NCI-H1105 treated with DMSO at 0.1 percent for 48 hours (cell line): ENCODE data around the gene CACNA2D4.

Experiments used
- DNase-seq: peaks from one replicate; lab custom pipeline; 2025; lab: John Stamatoyannopoulos, UW

Gene CACNA2D4

GRCh38 chr12:1885599-1886245, 32.7 kb downstream of the CACNA2D4 start:
- no peak for DNase-seq

DNA sequence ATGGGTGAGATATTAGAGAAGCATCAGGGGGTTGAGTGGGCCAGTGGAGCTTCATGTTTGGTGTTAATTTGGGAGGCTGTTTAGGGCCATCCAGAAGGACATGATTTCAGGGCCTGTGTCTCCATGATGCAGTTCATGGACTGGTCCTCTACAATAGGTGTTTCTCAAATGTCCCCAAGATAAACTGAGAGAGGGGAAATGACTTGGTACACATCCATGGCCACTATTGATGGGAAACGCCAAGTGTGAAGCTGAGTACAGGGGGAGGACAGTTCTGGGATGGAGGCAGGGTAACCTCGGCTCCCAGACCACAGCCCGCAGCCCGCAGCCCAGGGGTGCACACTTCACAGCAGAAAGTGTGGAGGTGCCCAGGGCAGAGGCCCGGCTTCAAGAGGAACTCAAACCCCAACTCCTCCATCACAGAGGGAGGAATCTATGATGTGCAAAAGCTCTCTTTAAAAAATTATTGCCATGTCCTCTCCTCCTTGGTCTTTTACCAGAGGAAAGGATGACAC, 33.3 kb downstream of the CACNA2D4 start:
- DNase-seq = no peak

- DNase-seq = no peak
Observed at GRCh38 chr12:1884651-1885050, 33.8 kb downstream of the CACNA2D4 start.

GRCh38 chr12:1883513-1883912, 34.9 kb downstream of the CACNA2D4 start:
- DNase-seq = no peak

DNA sequence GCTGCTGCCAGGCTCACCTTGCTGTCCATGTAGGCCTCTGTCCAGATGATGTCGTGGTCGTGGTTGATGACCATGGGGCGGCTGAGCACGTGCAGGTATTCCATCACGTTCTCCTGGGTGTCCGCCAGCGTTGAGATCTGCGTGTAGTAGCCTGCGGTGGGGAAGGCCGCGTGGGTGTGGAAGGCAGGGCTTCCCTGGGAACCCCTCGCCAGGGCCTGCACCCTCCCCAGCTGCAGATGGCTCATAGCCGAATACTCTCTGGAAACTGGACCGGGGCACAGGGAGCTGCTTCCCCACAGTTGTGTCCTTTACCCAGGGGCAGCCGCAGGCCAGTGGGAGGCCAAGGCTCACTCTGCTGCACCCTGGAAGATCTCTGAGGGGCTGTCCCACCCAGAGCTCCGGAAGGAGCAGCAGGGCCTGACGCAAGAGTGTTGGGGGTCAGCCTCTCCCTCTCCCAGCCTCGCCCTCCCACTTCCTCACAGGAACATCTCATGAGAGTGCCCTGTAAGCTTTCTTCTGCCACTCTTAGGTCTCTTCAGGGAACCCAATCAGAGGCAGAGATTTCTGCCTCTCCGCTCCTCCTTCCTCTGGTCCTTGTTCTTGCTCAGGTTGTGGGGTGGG, 35.5 kb downstream of the CACNA2D4 start:
- DNase-seq = no peak

DNA sequence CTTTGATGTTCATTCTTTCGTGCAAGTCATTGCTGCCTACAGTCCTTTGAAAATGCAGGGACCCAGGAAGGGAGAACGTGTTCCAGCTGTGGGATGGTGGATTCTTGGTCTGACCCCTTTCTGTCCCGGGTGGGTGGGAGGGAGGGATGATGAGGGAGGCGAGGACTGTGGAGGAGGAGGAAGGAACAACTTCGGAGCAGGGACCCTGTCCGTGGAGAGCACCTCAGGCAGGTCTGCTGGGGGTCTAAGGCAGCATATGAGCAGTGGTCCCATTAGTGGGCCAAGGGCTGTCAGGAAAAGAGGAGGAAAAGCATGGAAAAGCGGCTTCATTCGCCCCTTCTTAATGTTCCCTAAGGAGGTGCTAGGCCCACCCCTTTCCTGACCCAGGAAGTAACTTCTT, 36.0 kb downstream of the CACNA2D4 start:
- DNase-seq = no peak

- no peak for DNase-seq
Observed at GRCh38 chr12:1881936-1882335, 36.5 kb downstream of the CACNA2D4 start.

- no peak for DNase-seq
Observed at GRCh38 chr12:1881301-1881700, 37.2 kb downstream of the CACNA2D4 start.

- DNase-seq = no peak
Observed at GRCh38 chr12:1880876-1881275, 37.6 kb downstream of the CACNA2D4 start.

DNA sequence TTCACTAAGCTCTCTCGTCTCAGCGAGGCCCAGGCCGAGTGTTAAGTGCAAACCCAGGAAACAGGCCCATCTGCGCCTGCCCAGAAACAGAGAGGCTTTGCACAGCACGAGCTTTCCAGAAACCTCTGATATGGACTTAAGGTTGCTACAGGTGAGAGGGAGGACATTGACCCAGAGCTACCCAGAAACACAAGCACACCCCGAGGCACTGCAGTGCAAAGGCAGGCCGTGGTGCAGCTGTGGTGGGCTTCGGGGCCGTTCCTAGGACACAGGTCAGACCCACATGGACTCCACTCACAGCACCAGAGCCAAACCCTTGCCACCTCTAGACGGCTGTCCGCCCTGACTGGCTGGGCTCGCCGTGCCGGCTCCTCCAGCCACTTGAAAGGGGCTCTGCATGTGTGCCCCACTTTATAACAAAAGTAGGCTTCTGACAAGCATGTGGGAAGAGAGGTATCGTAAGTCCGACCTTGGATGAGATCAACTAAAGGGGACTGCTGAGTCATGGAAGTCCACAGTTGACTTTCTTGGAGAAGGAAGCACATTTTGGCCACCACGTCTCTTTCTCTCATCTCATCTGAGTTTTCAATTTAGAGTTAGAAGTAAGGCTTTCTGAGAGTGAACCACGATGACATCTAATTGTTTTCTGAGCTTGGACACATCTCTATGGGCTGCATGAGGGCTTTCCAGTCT, 38.2 kb downstream of the CACNA2D4 start:
- DNase-seq = no peak

- no peak for DNase-seq
Observed at GRCh38 chr12:1879633-1880032, 38.8 kb downstream of the CACNA2D4 start.

- DNase-seq = no peak
Observed at GRCh38 chr12:1878695-1879094, 39.8 kb downstream of the CACNA2D4 start.

DNA sequence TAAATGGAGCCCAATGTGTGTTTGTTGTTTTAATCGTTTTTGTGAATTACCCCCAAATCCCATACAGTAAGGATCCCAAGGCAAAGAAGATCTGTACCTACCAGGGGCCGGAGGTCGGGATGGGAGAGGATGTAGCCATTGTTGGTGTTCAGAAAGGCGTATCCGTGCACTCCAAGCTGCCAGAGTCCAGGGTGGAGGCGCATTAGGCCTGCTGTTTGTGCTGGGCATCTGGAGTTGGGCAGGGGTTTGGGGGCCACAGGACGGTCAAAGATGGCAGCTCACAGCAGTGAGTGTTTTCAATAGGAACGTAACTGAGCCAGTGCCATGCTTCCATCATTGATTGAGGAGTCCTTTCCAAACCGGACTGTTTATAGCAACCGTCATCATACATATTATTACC, 40.2 kb downstream of the CACNA2D4 start:
- no peak for DNase-seq

DNA sequence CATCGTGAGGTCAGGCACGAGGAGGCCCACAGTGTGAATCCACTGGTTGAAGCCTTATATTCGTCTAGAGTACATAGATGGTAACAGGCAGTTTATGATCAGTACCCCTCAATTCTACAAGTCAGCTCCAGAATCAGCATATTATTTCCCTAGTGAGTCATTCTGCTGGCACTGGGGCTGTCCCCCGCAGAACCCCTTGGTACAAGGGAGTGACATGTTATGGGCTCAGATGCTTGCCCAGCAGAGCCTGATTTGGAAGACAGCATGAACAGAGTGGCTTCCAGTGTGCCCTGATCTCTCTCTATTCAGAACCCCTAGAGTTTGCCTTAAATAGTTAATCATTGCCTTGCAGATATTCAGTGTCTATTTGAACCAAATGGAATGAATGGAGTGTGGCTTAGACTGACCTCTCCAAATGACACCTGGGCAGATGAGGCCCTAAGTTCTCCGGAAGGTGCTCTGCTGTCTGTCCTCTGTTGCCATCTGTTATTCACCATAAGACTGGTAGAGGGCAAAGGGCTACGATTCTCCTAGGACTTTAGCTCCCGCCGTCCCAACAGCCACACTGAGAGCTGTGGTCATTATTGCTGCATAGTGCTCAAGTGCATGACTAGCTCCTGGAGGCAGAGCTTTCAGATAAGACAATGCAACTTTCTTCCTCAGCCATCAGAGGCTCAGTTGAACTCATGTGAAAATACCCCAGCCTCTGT, 41.1 kb downstream of the CACNA2D4 start:
- DNase-seq = no peak

- no peak for DNase-seq
Observed at GRCh38 chr12:1876086-1876485, 42.4 kb downstream of the CACNA2D4 start.

DNA sequence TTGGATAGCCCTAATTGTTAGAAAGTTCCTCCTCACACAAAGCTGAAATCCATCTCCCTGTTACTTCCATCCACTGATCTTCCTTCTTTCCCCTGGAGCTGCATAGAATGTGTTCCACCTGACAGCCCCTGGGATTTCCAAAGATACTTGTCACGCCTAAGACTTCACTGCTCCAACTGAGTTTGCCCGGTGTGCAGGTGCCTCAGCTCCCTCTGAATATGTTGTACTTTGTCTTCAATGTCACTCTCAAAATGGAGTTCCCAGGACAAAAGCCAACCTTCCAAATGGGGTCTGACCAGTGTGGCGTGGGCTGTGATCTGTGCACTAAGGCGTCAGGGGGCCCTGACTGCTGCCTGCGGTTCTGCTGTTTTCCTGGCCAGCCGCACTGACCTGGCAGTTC, 42.8 kb downstream of the CACNA2D4 start:
- no peak for DNase-seq

DNA sequence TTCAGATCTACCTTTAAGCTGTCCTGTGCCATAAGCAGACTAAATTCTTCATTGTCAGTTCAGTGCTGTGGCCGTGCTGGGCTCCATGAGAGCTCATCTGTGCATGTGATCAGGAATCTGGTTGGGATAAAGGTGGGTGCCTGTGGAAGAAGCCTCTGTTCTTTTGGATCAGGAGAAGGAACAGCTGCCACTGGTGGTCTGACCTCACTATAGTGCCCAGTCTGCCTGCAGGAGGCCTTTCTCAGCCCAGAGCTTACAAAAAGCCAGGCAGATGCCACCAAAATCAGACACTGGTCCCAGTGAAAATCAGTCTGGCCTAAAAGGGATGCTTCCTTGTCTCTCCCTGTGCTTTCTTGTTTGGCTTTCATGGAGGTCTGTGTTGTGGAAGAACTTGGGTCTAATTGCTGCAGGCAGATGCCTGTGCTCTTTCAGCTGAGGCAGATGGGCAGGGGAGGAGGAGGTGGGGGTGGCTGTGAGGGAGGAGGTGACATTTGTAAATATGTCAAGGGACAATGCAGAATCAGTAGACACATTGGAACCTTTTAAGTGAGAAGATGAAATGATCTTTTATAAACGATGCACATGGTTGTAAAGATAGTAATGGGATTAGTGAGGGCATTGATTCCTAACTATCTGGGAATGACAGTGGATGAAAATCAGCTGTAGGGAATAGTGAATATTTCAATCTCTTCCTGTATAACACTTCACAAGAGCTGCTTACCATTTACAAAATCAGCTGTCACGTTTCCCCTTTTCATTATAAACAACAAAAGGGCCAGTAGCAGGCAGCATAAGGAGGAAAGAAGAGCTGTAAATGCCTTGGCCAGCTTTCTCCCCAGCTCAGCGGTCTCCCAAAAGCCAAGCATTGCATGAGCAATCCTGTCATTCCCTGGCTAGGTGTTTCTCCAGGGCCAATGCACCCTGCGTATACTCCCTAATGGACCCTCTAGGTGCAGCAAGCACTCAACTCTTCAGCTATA, 44.6 kb downstream of the CACNA2D4 start:
- no peak for DNase-seq

- DNase-seq = no peak
Observed at GRCh38 chr12:1872448-1872847, 46.0 kb downstream of the CACNA2D4 start.

DNA sequence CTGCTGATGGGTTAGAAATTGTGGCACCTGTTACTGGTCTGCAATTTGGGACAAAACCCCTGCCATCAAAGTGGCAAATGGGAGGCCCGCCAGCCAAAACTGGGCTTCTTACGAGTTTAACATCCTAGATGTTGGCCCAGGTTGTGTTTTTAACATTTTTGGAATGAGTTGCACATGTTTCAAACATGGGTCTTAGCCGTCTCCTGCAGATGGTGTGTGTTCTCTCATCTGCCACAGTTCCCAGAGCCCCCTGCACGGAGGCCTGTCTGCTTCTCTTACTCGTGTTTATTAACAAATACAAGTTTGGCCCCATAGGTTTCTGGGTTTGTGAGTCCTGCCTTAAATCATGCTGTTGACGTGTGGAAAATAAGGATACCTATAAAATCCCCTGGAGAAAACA, 46.5 kb downstream of the CACNA2D4 start:
- DNase-seq = no peak

GRCh38 chr12:1870998-1871917, 47.2 kb downstream of the CACNA2D4 start:
- no peak for DNase-seq
